Activated CD8-positive, alpha-beta memory T cell treated with anti-CD3 and anti-CD28 coated beads for 36 hours (primary cell): Measurements from ENCODE around the gene KCNH4. TPM values are rescaled to one million over a fixed set of nuclear protein-coding genes. Genes with fewer than 3 reads are reported as not detected.
"Not testable (repeated sequence)": the region's sequence is repeated elsewhere in the genome, so short reads cannot be mapped to it uniquely, and the experiment has no call there.

Experiments
- CTCF ChIA-PET: fragments of 350-600 bp; sonication (Branson Sonifier 250); formaldehyde crosslinking; loops from one replicate; lab custom pipeline; 2021; ENCODE audit warnings: antibody characterized with exemption; lab: Charles Lee
- POLR2A ChIA-PET: fragments of 350-600 bp; sonication (Branson Sonifier 250); formaldehyde crosslinking; loops from one replicate; lab custom pipeline; 2021; ENCODE audit warnings: antibody characterized with exemption; lab: Charles Lee
- total RNA-seq, 2 experiments: library from RNA; stranded (reverse); gene quantifications; one replicate each; pipeline ENCODE4 v1.2.3, GENCODE V29; 2021

The KCNH4 gene
- total RNA-seq, 2 experiments from 2014 or later = 1.2 to 1.3 TPM

DNA sequence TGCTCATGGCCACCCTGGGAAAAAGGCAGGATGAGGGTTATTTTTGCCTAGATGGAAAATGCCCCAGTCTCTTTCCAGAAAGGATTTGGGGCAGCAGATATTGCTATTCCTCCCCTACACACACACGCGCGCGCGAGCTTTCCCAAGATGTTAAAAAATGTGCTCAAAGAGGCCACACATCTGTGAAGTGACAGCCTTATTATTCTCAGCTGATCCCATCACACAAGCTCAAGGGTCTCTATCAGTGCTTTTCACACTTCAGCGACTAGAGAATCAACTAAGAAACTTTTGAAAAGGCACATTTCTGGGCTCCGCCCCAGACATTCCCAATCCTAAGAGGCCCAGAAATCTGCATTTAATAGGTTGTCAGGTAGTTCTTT lies 20.4 kb downstream of the KCNH4 start:
- CTCF ChIA-PET = no interaction called here
- POLR2A ChIA-PET = no interaction called here

- CTCF ChIA-PET = no interaction called here
- POLR2A ChIA-PET = no interaction called here
Observed at GRCh38 chr17:42159796-42160530, 21.0 kb downstream of the KCNH4 start.

- ChIA-PET CTCF (no interaction called here), POLR2A (no interaction called here)
Observed at GRCh38 chr17:42155614-42156045, 25.3 kb downstream of the KCNH4 start.

- POLR2A ChIA-PET = interaction anchor here (1.0 kb wide), 1 partner anchor 40 kb away, joined by 3 read pairs; no protein-coding TSS in a partner anchor
Observed at GRCh38 chr17:42153919-42154742, 26.8 kb downstream of the KCNH4 start.

GRCh38 chr17:42146911-42147607 lies 33.9 kb downstream of the KCNH4 start:
- POLR2A ChIA-PET = no interaction called here
- CTCF ChIA-PET = interaction anchor here (0.7 kb wide), 1 partner anchor 37 kb away, joined by 4 read pairs; no protein-coding TSS in a partner anchor

More at GRCh38 chr17:42153919-42154742, 26.8 kb downstream of the KCNH4 start:
- CTCF ChIA-PET = interaction anchor here (0.6 to 1.6 kb wide), 3 partner anchors 25 to 221 kb away, joined by 3 read pairs; no protein-coding TSS in a partner anchor

- CTCF ChIA-PET = not testable (repeated sequence)
- POLR2A ChIA-PET = interaction anchor here (0.6 kb wide), 1 partner anchor 11 kb away, joined by 3 read pairs; no protein-coding TSS in a partner anchor
Observed at GRCh38 chr17:42143138-42143537, 37.8 kb downstream of the KCNH4 start.

GRCh38 chr17:42142371-42142896 lies 38.5 kb downstream of the KCNH4 start:
- POLR2A ChIA-PET = interaction anchor here (0.5 to 0.6 kb wide), 2 partner anchors 10 to 45 kb away, joined by 3 read pairs; no protein-coding TSS in a partner anchor
- CTCF ChIA-PET = no interaction called here

DNA sequence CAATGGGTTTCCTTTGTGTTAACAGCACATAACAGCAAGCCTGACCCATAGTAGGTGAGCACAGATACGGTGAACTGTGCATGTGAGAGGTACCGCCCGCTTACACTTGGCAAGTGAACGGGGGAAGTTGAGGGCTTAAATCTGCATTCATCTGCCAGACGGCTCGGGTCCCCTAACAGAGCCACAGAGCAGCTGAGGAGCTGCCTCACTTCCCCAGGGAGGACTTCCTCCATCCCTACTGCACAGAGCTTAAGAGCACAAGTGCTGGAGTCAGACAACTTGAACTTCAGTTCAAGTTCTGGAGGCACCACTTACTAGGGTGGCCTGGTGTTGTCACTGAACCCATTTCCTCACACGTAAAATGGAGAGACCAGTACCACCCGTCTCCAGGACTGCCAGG lies 39.6 kb downstream of the KCNH4 start:
- POLR2A ChIA-PET = no interaction called here
- CTCF ChIA-PET = interaction anchor here (1.0 to 1.6 kb wide), 2 partner anchors 9 to 75 kb away, joined by 3 read pairs; no protein-coding TSS in a partner anchor

DNA sequence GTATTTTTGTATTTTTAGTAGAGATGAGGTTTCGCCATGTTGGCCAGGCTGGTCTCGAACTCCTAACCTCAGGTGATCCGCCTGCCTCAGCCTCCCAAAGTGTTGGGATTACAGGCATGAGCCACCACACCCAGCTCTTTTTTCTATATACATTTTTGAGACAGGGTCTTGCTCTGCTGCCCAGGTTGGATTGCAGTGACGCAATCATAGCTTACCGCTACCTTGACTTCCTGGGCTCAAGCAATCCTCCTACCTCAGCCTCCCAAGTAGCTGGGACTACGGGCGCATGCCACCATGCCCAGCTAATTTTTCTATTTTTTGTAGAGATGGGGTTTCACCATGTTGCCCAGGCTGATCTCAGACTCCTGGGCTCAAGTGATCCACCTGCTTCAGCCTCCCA lies 40.3 kb downstream of the KCNH4 start:
- CTCF ChIA-PET = interaction anchor here (1.0 to 1.6 kb wide), 2 partner anchors 10 to 74 kb away, joined by 3 read pairs; no protein-coding TSS in a partner anchor
- POLR2A ChIA-PET = not testable (repeated sequence)

DNA sequence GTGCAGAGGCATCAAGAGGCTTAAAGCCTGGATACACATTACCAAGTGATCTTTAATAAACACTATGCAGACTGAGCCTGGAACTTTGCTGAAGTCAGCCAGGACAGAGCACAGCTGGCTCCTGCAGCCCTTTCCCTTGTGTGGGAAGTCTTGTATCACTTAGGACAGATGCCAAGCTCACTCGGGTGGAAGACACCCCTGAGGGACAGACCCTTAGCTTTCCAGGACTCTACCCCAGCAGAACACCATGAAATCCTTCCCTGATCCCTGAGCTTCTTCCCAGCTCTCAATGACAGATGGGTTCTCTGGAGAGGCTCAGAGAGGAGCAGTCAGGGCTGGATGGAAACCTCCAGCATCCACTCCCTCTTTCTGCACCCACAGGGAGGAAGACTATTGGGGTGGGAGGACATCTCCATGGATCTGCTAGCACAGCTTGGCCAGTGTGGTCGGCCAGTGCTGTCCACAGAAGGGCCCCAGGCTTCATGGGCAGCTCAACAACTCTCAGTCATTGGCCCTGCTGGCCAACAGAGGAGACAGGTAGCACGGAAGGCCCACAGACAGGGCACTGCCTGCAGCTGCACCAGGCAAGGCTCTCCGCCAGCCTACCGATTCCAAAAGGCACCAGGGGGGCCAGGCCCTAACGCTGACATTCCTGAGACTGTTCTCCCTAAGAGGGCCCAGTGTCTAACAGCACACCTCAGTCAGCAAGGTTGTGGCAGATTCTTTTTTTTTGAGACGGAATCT lies 42.0 kb downstream of the KCNH4 start:
- POLR2A ChIA-PET = no interaction called here
- CTCF ChIA-PET = interaction anchor here (1.0 kb wide), 1 partner anchor 19 kb away, joined by 3 read pairs; no protein-coding TSS in a partner anchor

- ChIA-PET POLR2A (interaction anchor here (0.7 kb wide), 1 partner anchor 16 kb away, joined by 5 read pairs; no protein-coding TSS in a partner anchor), CTCF (interaction anchor here (0.8 to 1.2 kb wide), 2 partner anchors 9 to 85 kb away, joined by 3 to 4 read pairs; no protein-coding TSS in a partner anchor)
Observed at GRCh38 chr17:42136654-42137051, 44.3 kb downstream of the KCNH4 start.

- POLR2A ChIA-PET = no interaction called here
- CTCF ChIA-PET = interaction anchor here (0.8 kb wide), 2 partner anchors 8 to 177 kb away, joined by 3 read pairs; no protein-coding TSS in a partner anchor
Observed at GRCh38 chr17:42135664-42136653, 45.0 kb downstream of the KCNH4 start.

DNA sequence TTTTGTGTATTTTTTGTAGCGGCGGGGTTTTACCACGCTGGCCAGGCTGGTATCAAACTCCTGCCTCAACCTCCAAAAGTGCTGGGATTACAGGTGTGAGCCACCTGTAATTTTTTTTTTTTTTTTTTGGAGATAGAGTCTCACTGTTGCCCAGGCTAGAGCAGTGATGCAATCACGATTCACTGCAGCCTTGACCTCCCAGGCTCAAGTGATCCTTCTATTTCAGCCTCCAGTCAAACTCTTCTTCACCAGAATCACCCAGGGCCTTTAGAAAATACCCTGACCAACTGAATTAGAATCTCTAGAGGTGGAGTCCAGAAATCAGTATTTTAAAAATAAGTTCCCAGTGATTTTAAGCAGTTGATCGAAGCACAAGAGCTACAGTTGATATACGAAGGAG lies 45.8 kb downstream of the KCNH4 start:
- POLR2A ChIA-PET = no interaction called here
- CTCF ChIA-PET = interaction anchor here (0.8 kb wide), 1 partner anchor 178 kb away, joined by 3 read pairs; no protein-coding TSS in a partner anchor

DNA sequence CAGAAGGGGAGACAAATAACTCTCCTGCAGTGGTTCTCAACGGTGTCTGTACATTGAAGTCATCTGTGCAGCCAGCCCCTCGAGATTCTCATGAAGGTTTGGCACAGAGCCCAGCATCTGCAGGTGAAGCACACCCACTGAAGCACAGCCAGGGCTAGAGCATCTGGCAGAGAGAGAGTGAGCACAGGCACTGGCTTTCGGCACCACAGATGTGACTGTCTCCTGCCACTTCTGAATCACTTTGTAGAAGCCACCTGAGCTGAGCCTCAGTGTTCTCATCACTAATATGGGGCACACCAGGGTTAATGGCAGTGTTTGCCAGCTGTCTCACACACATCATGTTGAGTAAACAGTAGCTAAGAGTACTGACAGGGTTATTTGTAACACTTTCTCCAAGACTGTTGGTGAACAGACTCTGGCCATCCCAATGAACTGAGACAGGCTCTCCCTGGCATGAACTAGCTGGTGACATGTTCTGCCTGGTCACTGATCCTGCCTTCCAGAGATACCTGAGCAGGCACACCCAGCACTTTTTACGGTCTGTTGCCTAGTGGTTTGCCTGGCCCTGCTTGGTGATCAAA lies 47.4 kb downstream of the KCNH4 start:
- ChIA-PET POLR2A (no interaction called here), CTCF (interaction anchor here (1.0 to 1.4 kb wide), 2 partner anchors 16 to 29 kb away, joined by 4 read pairs; no protein-coding TSS in a partner anchor)

DNA sequence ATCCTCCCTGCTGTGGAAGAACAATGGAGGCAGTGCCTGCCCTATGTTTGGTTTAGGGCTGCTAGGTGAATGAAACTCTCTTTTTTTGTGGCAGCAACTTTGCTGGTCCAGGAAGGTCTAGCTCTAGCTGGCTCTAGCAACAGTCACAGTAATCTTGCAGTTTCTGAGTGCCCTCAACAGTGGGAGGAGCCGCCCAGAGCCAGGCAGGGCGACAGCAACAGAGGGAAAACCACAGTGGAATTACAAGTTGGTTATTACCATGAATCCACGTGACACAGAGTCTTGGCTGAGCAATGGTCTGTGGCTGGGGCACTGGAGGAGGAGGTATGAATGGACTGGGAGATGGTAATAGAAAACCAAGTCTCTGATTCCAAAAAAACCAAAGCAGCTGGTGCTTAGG lies 48.0 kb downstream of the KCNH4 start:
- ChIA-PET POLR2A (interaction anchor here (1.2 kb wide), 1 partner anchor 10 kb away, joined by 3 read pairs; no protein-coding TSS in a partner anchor), CTCF (interaction anchor here (1.4 to 1.6 kb wide), 2 partner anchors 16 to 19 kb away, joined by 3 to 4 read pairs; no protein-coding TSS in a partner anchor)

DNA sequence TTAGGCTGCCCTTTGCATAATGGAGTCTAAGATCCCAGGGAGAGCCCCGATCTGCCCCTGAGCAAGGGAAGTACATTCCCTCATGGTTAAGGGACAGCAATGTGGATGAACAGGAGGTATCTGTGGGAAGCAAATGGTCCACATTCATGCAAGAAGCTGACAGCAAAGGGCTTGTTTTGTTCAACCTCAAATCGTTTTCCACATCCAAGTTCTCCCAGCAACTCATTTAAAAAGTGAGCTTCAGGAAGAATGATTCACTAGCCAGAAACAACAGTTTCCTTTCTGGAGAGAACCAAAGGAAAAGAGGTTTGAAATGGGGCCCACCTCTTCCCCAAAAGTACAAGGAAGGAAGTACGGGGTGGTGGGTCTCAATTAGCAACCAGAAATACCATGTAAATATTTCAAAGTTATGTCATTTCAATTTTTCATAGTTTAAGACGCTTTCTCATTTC lies 48.9 kb downstream of the KCNH4 start:
- CTCF ChIA-PET = interaction anchor here (1.4 to 1.6 kb wide), 3 partner anchors 10 to 20 kb away, joined by 3 to 4 read pairs (median 3); partner anchors contain the start of gene HSPB9
- POLR2A ChIA-PET = interaction anchor here (1.2 kb wide), 1 partner anchor 11 kb away, joined by 3 read pairs; no protein-coding TSS in a partner anchor
